Fibroblast of skin of abdomen (primary cell): Measurements from ENCODE around the gene RNF31. TPM values are rescaled to one million over a fixed set of nuclear protein-coding genes. Genes with fewer than 3 reads are reported as not detected.
A peak's percentile ranks its signal among the peaks of the same experiment; 100 is the strongest.
"Not testable (repeated sequence)": the region's sequence is repeated elsewhere in the genome, so short reads cannot be mapped to it uniquely, and the experiment has no call there.

Experiments used
- DNase-seq: peaks from one replicate; pipeline ENCODE4 v3.0.0-alpha.2; 2013
- polyA plus RNA-seq, 2 experiments: library from polyadenylated mRNA; unstranded; fragments of 120-200 nt; gene quantifications; one replicate each; pipeline ENCODE4 v1.2.1, GENCODE V29; 2013; ENCODE audit not compliant: insufficient read length in 2 of 2

The RNF31 gene
- polyA plus RNA-seq (2013, experiment 1 of 2; ENCODE audit: insufficient read length), result 33.9 TPM
- 36.4 TPM for polyA plus RNA-seq (2013, experiment 2 of 2; ENCODE audit: insufficient read length)

DNA sequence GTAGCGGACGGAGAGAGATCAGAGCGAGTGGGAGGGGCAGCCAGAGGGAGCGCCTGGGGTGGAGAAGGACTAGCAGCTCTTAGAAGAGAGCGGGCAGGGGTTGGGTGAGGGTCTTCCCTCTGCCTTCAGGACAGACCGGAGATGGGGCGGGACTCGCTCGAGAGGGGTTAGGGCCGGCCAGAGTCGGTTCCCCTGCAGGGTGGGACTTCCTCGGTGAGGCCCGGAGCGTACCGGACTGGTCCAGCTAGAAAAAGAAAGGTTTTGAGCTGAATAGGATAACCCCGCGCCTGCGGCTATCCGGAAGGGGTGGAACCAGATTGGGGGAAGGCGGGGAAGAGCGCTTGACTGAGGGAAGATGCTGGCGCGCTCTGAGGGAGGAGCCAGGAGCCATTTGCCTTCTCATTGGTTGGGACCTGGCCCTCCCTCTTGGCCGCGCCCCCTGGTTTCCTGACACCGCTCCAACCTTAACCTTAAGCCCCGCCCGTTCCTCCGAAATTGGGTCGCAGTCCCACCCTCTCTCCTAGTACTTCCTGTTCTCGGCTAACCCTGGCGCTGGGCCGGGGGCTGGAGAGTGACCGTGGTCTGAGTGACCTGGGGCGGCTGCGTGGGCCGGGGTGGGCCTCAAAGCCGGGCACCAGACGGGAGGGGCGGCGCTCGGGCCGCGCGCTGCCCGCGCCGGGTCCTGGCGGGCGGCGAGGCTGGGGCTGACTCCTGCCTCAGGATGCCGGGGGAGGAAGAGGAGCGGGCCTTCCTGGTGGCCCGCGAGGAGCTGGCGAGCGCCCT, at the start of gene RNF31:
Gene RNF31 (plus strand): TSS at position 521 of the 783 bp plus-strand sequence. CDS start 201 bp downstream, at position 722.
- DNase-seq, result peak; percentile 98

DNA sequence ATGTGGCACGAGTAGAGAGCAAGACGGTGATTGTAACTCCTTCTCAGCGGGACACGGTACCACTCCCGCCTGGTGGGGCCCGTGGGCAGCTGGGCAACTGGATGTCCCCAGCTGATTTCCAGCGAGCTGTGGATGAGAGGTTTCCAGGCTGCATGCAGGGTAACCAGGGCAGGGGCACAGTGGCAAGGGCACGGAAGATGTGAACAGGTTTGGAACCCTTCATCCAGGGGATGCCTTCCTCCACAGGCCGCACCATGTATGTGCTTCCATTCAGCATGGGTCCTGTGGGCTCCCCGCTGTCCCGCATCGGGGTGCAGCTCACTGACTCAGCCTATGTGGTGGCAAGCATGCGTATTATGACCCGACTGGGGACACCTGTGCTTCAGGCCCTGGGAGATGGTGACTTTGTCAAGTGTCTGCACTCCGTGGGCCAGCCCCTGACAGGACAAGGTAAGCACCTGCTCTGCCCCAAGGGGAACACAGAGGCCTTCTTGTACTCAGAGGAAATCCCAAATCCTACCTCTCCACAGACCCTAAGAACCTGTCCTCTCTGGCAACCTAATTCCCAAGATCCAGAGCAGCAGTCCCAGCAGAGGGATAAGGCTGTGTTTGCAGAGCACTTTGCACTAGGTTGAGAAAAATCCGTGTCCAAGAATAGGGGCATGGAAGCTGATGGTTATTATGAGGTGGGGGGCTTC, 48.9 kb upstream of the RNF31 start:
- no peak for DNase-seq

DNA sequence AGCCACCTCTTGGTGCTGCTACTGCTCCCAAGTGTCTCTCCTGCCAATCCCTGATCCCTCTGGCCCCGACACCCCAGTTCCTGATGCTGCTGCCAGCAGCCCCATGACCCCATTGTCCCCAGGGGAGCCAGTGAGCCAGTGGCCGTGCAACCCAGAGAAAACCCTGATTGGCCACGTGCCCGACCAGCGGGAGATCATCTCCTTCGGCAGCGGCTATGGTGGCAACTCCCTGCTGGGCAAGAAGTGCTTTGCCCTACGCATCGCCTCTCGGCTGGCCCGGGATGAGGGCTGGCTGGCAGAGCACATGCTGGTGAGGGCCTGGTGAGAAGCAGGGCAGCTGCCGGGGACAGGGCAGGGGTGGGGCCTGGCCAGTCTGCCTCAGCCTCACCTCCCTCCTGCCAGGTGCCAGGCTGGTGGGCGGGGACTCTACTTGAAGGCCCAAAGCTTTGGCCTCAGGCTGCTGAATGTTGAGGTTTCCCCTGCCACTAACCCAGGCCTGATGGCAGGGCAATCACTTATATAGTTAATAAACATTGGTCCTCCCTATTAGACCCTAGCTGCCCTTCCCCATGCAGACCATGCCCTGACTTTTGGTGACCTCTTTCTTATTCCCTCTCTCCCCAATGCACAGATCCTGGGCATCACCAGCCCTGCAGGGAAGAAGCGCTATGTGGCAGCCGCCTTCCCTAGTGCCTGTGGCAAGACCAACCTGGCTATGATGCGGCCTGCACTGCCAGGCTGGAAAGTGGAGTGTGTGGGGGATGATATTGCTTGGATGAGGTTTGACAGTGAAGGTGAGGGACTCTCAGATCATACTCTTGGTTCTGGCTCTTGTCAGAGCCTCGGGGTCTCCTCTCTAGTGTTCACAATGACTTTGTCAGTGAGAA, 48.1 kb upstream of the RNF31 start:
- no peak for DNase-seq

DNA sequence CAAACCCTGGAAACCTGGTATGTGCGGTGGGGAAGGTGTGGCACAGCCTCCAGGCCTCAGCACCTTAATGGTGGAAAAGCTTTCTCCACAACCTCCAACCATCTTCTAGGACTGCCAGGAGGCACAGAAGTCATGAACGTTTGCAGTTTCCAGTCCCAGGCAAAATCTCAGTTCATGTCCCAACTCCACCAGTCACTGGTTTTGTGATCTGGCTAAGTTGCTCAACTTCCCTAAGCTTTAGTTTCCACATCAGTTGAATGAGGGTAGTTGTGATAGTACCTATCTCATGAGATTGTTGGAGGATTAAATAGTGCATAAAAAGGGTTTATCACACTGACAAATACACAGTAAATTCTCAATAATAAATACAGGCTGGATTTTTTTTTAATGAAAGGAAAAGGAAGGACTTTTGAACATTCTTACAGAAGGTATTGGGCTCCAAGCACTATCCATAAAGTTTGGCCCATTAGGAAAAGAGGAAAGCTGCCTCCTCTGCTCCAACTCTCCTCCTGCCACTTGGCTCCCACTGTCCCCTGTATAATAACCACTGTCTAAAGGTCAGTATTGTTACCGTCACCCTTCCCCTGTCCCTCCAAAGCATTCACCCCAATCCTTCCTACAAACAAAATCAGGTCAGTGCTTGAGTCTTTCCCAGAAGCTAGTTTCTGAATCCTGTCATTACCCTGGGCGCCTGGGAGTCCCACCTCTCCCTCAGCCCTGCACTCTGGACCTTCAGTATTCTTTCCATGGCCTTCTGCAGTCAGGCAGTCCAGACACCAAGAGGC, 46.9 kb upstream of the RNF31 start:
- DNase-seq, result no peak

DNA sequence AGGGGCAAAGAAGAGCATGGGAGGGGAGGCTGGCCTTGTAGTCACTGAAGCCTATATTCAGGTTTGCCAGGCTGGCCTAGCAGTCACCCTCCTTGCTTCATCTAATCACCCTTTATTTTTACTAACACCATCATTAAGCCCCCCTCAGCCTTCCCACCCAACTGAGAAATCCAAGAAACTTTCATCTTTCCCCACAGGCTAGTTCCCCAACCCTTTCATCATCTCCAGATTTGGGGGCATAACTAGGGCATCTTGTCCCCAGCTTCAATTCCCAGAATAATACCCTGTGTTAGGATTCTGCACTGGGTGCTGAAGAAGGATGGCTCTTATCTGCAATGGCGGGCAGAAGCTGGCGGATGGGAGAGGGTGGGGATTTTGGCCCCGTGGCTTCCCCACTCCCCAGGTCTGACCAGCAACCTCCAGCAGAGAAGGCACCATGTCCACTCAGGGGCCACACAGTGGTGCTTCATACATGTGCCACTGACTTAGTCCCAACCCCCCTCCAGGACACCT, 46.3 kb upstream of the RNF31 start:
- no peak for DNase-seq

DNA sequence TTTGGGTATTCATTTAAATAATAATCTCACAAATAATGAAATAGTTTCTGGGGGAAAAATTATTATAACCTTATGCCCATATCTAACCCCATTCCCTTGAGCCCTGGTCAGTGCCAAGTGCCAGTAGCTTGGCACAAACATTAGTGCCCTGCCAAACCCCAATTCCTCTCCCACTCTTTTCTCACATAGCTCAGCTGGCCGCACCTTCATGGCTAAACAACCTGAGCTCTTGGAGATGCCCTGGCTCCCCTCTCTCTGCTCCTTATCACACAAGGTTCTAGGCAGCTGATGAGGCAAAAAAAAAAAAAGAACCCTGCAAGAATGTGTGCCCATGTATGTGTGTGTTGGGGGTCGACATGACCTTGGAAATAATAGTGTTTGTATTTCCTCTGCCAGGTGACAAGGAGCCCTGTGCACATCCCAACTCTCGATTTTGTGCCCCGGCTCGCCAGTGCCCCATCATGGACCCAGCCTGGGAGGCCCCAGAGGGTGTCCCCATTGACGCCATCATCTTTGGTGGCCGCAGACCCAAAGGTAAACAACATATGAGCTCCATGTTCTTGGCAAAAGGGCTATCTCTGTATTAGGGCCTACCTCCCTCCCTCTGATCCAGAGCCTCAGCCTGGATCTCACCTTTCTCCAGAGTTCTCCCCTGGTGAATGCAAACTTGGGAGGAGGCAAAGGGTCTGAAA, 44.8 kb upstream of the RNF31 start:
- DNase-seq, result no peak

DNA sequence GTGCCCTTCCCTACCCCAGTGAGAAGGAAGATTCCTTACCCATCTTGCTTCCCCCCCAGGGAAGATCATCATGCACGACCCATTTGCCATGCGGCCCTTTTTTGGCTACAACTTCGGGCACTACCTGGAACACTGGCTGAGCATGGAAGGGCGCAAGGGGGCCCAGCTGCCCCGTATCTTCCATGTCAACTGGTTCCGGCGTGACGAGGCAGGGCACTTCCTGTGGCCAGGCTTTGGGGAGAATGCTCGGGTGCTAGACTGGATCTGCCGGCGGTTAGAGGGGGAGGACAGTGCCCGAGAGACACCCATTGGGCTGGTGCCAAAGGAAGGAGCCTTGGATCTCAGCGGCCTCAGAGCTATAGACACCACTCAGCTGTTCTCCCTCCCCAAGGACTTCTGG, 43.8 kb upstream of the RNF31 start:
- DNase-seq, result no peak

DNA sequence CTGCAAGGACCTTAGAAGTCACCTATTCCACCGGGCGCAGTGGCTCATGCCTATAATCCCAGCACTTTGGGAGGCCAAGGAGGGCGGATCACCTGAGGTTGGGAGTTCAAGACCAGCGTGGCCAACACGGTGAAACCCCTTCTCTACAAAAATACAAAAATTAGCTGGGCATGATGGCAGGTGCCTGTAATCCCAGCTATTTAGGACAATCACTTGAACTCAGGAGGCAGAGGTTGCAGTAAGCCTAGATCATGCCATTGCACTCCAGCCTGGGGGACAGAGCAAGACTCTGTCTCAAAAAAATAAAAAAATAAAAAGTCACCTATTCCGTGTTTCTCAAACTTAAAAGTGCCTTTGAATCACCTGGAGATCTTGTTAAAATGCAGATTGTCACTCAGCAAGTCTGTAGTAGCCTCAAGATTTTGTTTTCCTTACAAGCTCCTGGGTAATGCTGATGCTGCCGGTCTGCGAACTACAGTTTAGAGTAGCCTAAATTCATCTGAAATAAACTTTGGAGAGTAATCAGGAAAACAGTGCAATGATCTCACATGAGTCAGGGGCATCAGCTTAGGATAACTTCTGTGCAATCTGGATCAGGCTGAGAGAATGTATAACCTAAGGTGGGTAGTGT, 41.6 kb upstream of the RNF31 start:
- not testable (repeated sequence) for DNase-seq

DNA sequence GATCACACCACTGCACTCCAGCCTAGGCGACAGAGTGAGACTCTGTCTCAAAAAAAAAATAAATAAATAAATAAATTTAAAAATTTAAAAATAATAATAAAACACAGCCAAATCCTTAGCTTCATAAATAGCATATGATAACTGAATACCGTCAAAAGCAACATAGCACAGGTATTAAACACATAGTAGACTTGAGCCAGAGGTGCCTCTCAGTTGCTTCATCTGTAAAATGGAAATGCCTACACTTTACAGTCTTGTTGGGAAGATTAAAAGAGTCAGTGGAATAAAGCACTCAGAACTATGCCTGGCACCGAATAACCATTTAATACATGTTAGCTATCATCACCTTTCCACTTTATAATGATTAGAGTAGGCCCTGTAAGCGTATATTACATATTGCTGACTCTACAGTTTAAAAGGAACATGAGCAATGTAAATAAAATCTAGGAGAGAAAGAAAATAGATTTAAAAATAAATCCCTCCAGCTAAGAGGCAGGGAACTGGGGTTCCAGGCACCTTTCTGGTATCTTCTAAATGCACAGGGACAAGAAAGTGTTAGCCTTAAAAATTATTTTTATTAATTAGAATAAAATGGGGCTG, 40.5 kb upstream of the RNF31 start:
- no peak for DNase-seq

DNA sequence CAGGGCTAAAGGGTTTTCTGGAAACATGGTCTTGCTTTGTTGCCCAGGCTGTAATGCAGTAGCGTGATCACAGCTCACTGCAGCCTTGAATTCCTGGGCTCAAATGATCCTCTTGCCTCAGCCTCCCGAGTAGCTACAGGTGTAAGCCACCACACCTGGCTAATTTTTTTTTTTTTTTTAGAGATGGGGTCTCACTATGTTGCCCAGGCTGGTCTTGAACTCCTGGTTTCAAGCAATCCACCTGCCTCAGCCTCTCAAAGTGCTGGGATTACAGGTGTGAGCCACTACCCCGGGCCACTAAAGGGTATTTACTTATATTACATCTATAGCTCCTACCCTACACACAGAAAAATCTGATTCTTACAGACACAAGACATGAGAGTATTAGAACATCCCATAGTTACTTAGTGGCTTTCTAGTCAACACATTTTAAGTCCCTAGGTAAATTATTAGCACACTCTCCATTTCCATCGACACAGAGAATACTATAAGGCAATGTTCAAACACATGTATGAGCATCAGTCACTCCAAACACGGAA, 38.9 kb upstream of the RNF31 start:
- no peak for DNase-seq

DNA sequence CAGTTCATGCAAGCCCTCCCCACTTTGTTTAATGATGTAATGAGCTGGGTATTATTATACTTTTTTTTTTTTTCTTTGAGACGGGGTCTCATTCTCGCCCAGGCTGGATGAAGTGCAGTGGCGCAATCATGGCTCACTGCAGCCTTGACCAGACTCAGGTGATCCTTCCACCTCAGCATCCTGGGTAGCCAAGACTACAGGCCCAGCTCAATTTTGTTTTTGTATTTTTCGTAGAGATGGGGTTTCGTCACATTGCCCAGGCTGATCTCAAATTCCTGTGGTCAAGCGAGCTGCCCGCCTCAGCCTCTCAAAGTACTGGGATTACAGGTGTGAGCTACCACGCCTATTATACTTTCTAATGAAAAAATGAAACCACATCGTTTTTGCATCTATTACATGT, 37.2 kb upstream of the RNF31 start:
- no peak for DNase-seq

DNA sequence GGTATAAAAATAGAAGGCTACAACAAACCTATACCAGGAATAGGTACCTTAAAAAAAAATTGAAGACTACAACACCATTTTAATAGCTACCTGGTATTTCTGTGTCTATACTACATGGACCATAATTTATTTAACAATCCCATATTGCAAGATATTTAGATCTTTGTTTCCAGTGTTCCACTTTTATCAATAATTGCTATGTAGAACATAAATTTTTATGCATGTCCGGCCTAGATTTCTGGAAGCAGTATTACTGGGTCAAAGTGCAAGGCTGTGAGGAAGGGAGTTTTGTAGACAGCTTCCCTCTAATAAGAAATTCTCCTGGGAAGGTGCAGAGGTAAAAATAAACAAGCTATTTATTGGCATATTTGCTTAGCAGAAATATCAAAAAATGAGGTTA, 36.8 kb upstream of the RNF31 start:
- DNase-seq, result no peak

DNA sequence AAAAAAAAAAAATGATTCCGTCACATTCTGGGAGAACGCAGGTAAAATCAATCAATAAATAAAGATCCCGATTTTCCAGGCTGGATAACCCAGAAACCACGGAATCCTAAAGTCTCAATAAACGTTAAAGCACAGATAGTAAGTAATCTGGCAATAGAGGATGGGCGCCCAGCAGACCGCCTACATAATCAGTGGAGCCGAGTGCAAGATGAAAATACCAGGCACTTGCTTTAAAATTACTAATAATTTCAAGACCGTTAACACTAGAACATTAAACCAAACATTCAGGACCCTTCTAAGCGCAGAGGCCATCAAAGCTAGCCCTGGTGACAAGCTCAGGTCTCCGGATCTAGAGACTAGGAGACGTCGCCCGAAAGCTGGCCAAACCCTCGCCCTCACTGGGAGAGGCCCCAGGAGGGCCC, 33.9 kb upstream of the RNF31 start:
- no peak for DNase-seq

DNA sequence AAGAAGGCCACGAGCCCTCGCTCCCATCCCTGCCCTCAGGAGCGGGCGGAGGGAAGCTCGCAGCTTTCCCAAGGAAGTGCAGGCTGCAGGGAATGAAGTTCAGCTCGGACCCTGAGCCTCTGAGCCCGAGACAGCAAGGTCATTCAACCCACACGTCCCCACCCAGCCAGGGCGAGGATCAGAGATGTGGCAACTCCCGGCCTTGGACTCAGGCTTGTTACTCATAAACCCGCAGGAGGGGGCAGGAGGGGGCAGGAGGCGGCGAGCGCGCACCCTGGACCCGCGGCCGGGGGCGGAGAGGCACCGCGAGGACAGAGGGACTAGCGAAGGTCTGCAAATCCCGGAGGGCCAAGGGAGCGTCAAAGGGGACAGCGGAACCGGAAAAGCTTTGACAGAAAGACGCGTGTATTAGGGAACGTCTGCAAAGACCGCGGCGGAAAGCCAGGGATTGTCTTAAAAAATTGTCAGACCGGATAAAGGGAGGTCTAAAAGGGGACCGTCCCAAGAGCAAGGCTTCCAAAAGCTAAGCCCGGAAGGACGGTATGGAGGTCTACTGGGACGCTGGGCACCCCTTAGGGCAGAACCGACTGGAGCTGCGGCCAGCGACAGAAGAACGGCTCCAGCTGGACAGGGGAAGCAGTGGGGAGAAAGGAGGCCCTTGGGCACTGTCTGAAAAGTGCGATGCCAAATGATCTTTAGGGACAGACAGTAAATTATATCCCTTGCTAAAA, 33.3 kb upstream of the RNF31 start:
- peak; percentile 89 for DNase-seq

DNA sequence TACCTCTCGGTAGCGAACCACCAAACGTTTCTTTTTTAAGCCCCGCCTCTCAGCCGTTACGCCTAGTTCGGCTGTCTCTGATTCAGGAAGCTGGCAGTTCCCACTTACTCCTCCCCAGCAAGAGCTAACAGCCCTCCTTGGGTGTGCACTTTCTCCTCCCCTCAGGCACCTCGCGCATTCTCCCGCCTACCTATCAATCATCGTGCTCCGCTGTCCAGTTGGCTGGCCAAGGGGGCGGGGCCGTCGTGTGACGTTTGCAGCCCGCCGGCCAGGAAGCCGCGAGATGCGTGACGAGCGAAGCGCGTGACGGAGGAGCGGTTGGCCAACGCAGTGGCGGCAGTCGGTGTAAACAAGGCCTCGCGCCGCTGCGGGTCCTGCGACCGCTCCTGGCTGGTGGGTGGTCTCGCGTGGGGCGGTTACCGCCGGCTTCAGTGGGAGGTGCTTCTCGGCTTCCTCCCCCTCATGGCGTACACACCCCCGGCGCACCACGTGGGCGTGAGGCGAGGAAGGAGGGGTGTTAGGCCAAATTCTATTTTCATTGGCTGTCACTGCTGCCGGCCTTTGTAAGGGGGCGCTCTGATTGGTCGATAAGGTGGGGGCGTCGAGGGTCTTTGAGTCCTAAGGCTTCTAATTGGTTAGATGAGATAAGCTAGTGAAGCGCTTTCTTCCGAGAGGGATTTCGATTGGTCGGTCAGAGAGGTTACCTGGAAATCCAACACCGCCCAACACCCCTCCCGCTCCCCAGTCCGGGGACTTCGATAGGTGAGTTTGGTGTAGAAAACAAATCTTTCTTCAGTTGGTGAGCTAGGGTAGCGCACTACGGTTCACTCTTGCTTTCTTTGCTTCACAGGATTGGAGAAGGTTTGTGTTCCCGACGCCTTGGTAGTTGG, 32.5 kb upstream of the RNF31 start, which contains the start of the genes DCAF11 and NRL:
Gene DCAF11 (plus strand): TSS at position 246 of the 890 bp plus-strand sequence. CDS start 818 bp downstream, outside the sequence.
Gene NRL (minus strand): TSS at position 418 of the 890 bp plus-strand sequence. CDS start 32,101 bp downstream, outside the sequence.
- peak; percentile 100 for DNase-seq

DNA sequence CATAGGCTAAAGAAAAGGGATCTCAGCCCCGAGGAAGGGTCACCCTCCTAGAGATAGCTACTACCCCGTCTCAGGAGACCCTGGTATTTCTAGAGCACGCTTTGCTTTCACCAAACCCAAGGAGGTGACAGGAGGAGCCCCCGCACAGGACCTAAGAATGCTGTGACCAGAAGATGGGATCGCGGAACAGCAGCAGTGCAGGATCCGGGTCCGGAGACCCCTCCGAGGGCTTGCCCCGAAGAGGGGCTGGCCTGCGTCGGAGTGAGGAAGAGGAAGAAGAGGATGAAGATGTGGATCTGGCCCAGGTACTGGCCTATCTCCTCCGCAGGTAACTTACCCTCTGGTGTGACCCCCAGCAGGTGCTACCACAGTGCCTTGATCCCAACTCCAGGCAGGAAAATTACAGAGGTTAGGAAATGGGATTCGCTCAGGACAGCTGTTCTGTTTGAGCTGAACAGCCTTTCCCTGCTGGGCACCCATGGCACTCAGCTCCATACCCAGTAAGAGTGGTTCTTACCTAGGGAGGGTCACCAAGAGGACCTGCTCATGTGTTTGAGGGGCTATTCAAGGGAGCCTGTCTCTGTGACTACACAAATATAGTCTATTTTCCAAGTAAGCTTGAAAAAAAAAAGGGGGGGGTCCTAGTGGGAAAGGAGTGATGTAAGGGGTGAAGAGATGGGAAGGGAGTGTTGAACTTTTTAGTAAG, 31.7 kb upstream of the RNF31 start:
- no peak for DNase-seq
